ENCODE results near the gene GNAZ. TPM values are rescaled to one million over a fixed set of nuclear protein-coding genes. Genes with fewer than 3 reads are reported as not detected.
"Not testable (repeated sequence)": the region's sequence is repeated elsewhere in the genome, so short reads cannot be mapped to it uniquely, and the experiment has no call there.

Gene GNAZ
- total RNA-seq, 5 donors from 2014 or later (not counting 1 experiment from before 2014, with no cell fraction given), result 0.70 to 1.4 (median 1.3) TPM

- Histone ChIP-seq H3K4me1 (ENCODE audit: control insufficient read depth in 1 of 2, extremely low read depth in 1 of 2, insufficient read depth in 2 of 2, low read length in 2 of 2) (no peaks in the 10 kb centered on the region), H3K36me3 (ENCODE audit: control insufficient read depth in 2 of 2, extremely low read depth in 1 of 2, insufficient read depth in 1 of 2, low read length in 1 of 2) (no peaks in the 10 kb centered on the region), H3K9me3 (no peaks in the 10 kb centered on the region), H3K27me3 (replicated peaks in 1 of 2; ENCODE audit: control insufficient read depth in 2 of 2, extremely low read depth in 1 of 2, insufficient read depth in 2 of 2, low read length in 1 of 2) (peaks cover 0 to 10% of the 10 kb centered on the region in 2 experiments), H3K27ac (ENCODE audit: low read length) (no peak overlapping the region), H3K4me3 (ENCODE audit: control insufficient read depth in 1 of 2, extremely low read depth in 1 of 2, low read length in 1 of 2) (no peak overlapping the region)
- Mint-ChIP-seq H3K27me3 (peaks cover 19 to 30% of the 10 kb centered on the region in 2 donors), H3K4me3 (no peak overlapping the region), H3K27ac (no peak overlapping the region), H3K4me1 (peaks cover 0 to 4% (median 0%) of the 10 kb centered on the region in 3 donors), H3K9me3 (peaks cover 0 to 5% (median 2%) of the 10 kb centered on the region in 3 donors), H3K36me3 (no peaks in the 10 kb centered on the region)
- no peak for DNase-seq
- no CpG with 5 or more reads among the region's 1 CpG for WGBS (ENCODE audit: insufficient coverage)
- ChIA-PET CTCF (no interaction called here), POLR2A (interaction anchor here in 1 of 2 donors (0.5 kb wide), 1 partner anchor 455 kb away, joined by 5 read pairs; no protein-coding TSS in a partner anchor)
- ATAC-seq (replicated peaks in 1 of 4), result no peak
These were observed 25.7 kb upstream of the GNAZ start for GRCh38 chr22:23044570-23044969.

- no peak overlapping the region for H3K4me3 ChIP-seq (ENCODE audit: control insufficient read depth in 1 of 2, extremely low read depth in 1 of 2, low read length in 1 of 2)
- H3K4me1 Mint-ChIP-seq, result peaks cover 0 to 11% (median 0%) of the 10 kb centered on the region in 3 donors
- H3K36me3 Mint-ChIP-seq, result no peaks in the 10 kb centered on the region
- DNase-seq, result no peak
- no peaks in the 10 kb centered on the region for H3K9me3 ChIP-seq
- H3K27ac ChIP-seq (ENCODE audit: low read length), result no peak overlapping the region
- H3K4me1 ChIP-seq (ENCODE audit: control insufficient read depth in 1 of 2, extremely low read depth in 1 of 2, insufficient read depth in 2 of 2, low read length in 2 of 2), result no peaks in the 10 kb centered on the region
- H3K4me3 Mint-ChIP-seq, result no peak overlapping the region
- CTCF ChIA-PET, result no interaction called here
- H3K27me3 Mint-ChIP-seq, result peaks cover 17 to 30% of the 10 kb centered on the region in 2 donors
- ATAC-seq (replicated peaks in 1 of 4), result no peak
- H3K36me3 ChIP-seq (ENCODE audit: control insufficient read depth in 2 of 2, extremely low read depth in 1 of 2, insufficient read depth in 1 of 2, low read length in 1 of 2), result no peaks in the 10 kb centered on the region
- POLR2A ChIA-PET, result no interaction called here
- H3K9me3 Mint-ChIP-seq, result peaks cover 0 to 5% (median 2%) of the 10 kb centered on the region in 3 donors
- H3K27me3 ChIP-seq (replicated peaks in 1 of 2; ENCODE audit: control insufficient read depth in 2 of 2, extremely low read depth in 1 of 2, insufficient read depth in 2 of 2, low read length in 1 of 2), result peaks cover 0 to 10% of the 10 kb centered on the region in 2 experiments
- no peak overlapping the region for H3K27ac Mint-ChIP-seq
- no CpG with 5 or more reads among the region's 2 CpGs for WGBS (ENCODE audit: insufficient coverage)
These were observed 24.9 kb upstream of the GNAZ start for GRCh38 chr22:23045461-23045860.

- Histone ChIP-seq H3K9me3 (no peaks in the 10 kb centered on the region), H3K27ac (ENCODE audit: low read length) (no peak overlapping the region), H3K4me3 (ENCODE audit: control insufficient read depth in 1 of 2, extremely low read depth in 1 of 2, low read length in 1 of 2) (no peak overlapping the region), H3K27me3 (replicated peaks in 1 of 2; ENCODE audit: control insufficient read depth in 2 of 2, extremely low read depth in 1 of 2, insufficient read depth in 2 of 2, low read length in 1 of 2) (peaks cover 0 to 10% of the 10 kb centered on the region in 2 experiments), H3K36me3 (ENCODE audit: control insufficient read depth in 2 of 2, extremely low read depth in 1 of 2, insufficient read depth in 1 of 2, low read length in 1 of 2) (no peaks in the 10 kb centered on the region), H3K4me1 (ENCODE audit: control insufficient read depth in 1 of 2, extremely low read depth in 1 of 2, insufficient read depth in 2 of 2, low read length in 2 of 2) (no peaks in the 10 kb centered on the region)
- DNase-seq (no peak), ATAC-seq (replicated peaks in 1 of 4) (no peak)
- H3K4me1 Mint-ChIP-seq, result peaks cover 0 to 16% (median 0%) of the 10 kb centered on the region in 3 donors
- WGBS (ENCODE audit: insufficient coverage), result 96% methylated on average over 6 of the region's 8 CpGs
- H3K9me3 Mint-ChIP-seq, result peaks cover 0 to 5% (median 2%) of the 10 kb centered on the region in 3 donors
- H3K27me3 Mint-ChIP-seq, result peaks cover 17 to 30% of the 10 kb centered on the region in 2 donors
- H3K27ac Mint-ChIP-seq, result no peak overlapping the region
- ChIA-PET POLR2A (no interaction called here), CTCF (no interaction called here)
- no peaks in the 10 kb centered on the region for H3K36me3 Mint-ChIP-seq
- no peak overlapping the region for H3K4me3 Mint-ChIP-seq
These were observed 23.1 kb upstream of the GNAZ start for GRCh38 chr22:23047265-23047664.

- Histone ChIP-seq H3K4me3 (ENCODE audit: control insufficient read depth in 1 of 2, extremely low read depth in 1 of 2, low read length in 1 of 2) (no peak overlapping the region), H3K9me3 (no peaks in the 10 kb centered on the region), H3K27ac (ENCODE audit: low read length) (no peak overlapping the region), H3K4me1 (ENCODE audit: control insufficient read depth in 1 of 2, extremely low read depth in 1 of 2, insufficient read depth in 2 of 2, low read length in 2 of 2) (no peaks in the 10 kb centered on the region), H3K36me3 (ENCODE audit: control insufficient read depth in 2 of 2, extremely low read depth in 1 of 2, insufficient read depth in 1 of 2, low read length in 1 of 2) (no peaks in the 10 kb centered on the region), H3K27me3 (replicated peaks in 1 of 2; ENCODE audit: control insufficient read depth in 2 of 2, extremely low read depth in 1 of 2, insufficient read depth in 2 of 2, low read length in 1 of 2) (peaks cover 0 to 10% of the 10 kb centered on the region in 2 experiments)
- ATAC-seq (replicated peaks in 1 of 4) (no peak), DNase-seq (no peak)
- H3K27me3 Mint-ChIP-seq, result peaks cover 17 to 30% of the 10 kb centered on the region in 2 donors
- 82% methylated on average over 3 of the region's 6 CpGs for WGBS (ENCODE audit: insufficient coverage)
- ChIA-PET POLR2A (no interaction called here), CTCF (no interaction called here)
- H3K4me1 Mint-ChIP-seq, result peaks cover 0 to 16% (median 0%) of the 10 kb centered on the region in 3 donors
- H3K27ac Mint-ChIP-seq, result no peak overlapping the region
- H3K4me3 Mint-ChIP-seq, result no peak overlapping the region
- H3K36me3 Mint-ChIP-seq, result no peaks in the 10 kb centered on the region
- peaks cover 0 to 5% (median 2%) of the 10 kb centered on the region in 3 donors for H3K9me3 Mint-ChIP-seq
These were observed 22.6 kb upstream of the GNAZ start for GRCh38 chr22:23047742-23048141.

GRCh38 chr22:23050546-23050945, 19.8 kb upstream of the GNAZ start:
- H3K4me1 ChIP-seq (ENCODE audit: control insufficient read depth in 1 of 2, extremely low read depth in 1 of 2, insufficient read depth in 2 of 2, low read length in 2 of 2); H3K4me3 ChIP-seq (ENCODE audit: control insufficient read depth in 1 of 2, extremely low read depth in 1 of 2, low read length in 1 of 2); H3K4me3 Mint-ChIP-seq; H3K36me3 Mint-ChIP-seq; H3K9me3 ChIP-seq; H3K27me3 ChIP-seq (replicated peaks in 1 of 2; ENCODE audit: control insufficient read depth in 2 of 2, extremely low read depth in 1 of 2, insufficient read depth in 2 of 2, low read length in 1 of 2); H3K27ac ChIP-seq (ENCODE audit: low read length); POLR2A ChIA-PET; H3K9me3 Mint-ChIP-seq; H3K27ac Mint-ChIP-seq; CTCF ChIA-PET; DNase-seq; ATAC-seq (replicated peaks in 1 of 4); H3K36me3 ChIP-seq (ENCODE audit: control insufficient read depth in 2 of 2, extremely low read depth in 1 of 2, insufficient read depth in 1 of 2, low read length in 1 of 2): not testable (repeated sequence)
- no CpG with 5 or more reads among the region's 1 CpG for WGBS (ENCODE audit: insufficient coverage)
- Mint-ChIP-seq H3K27me3 (peaks cover 13 to 22% of the 10 kb centered on the region in 2 donors), H3K4me1 (peaks cover 0 to 16% (median 0%) of the 10 kb centered on the region in 3 donors)

GRCh38 chr22:23053051-23053707, 17.1 kb upstream of the GNAZ start:
- no peak overlapping the region for H3K4me3 Mint-ChIP-seq
- peaks cover 0 to 16% (median 0%) of the 10 kb centered on the region in 3 donors for H3K4me1 Mint-ChIP-seq
- DNase-seq, result peak in 1 of 35 experiments; percentile 3
- H3K27ac Mint-ChIP-seq, result no peak overlapping the region
- peaks cover 5 to 10% (median 10%) of the 10 kb centered on the region in 3 donors for H3K9me3 Mint-ChIP-seq
- POLR2A ChIA-PET, result no interaction called here
- Histone ChIP-seq H3K9me3 (no peaks in the 10 kb centered on the region), H3K36me3 (ENCODE audit: control insufficient read depth in 2 of 2, extremely low read depth in 1 of 2, insufficient read depth in 1 of 2, low read length in 1 of 2) (no peaks in the 10 kb centered on the region), H3K27ac (ENCODE audit: low read length) (no peak overlapping the region), H3K4me1 (ENCODE audit: control insufficient read depth in 1 of 2, extremely low read depth in 1 of 2, insufficient read depth in 2 of 2, low read length in 2 of 2) (no peaks in the 10 kb centered on the region), H3K27me3 (replicated peaks in 1 of 2; ENCODE audit: control insufficient read depth in 2 of 2, extremely low read depth in 1 of 2, insufficient read depth in 2 of 2, low read length in 1 of 2) (peaks cover 0 to 2% of the 10 kb centered on the region in 2 experiments), H3K4me3 (ENCODE audit: control insufficient read depth in 1 of 2, extremely low read depth in 1 of 2, low read length in 1 of 2) (no peak overlapping the region)
- no peak for ATAC-seq (replicated peaks in 1 of 4)
- WGBS (ENCODE audit: insufficient coverage), result 60% methylated on average over 3 of the region's 5 CpGs
- H3K36me3 Mint-ChIP-seq, result no peaks in the 10 kb centered on the region
- H3K27me3 Mint-ChIP-seq, result peaks cover 8% of the 10 kb centered on the region in 2 donors
- CTCF ChIA-PET, result interaction anchor here in 1 of 2 donors (0.6 kb wide), 1 partner anchor 125 kb away, joined by 4 read pairs; no protein-coding TSS in a partner anchor
